OCI-LY1 (cell line): ENCODE data around the gene TM4SF4.

Source experiments
- H2AFZ ChIP-seq: fragments of 200-600 bp; sonication (generic), shearing (Covaris generic); 2 replicates; pipeline ENCODE4 v1.6.0; 2014; ENCODE audit warnings: antibody characterized with exemption, mild to moderate bottlenecking, low read length
- H3F3A ChIP-seq: fragments of 200-600 bp; sonication (generic), shearing (Covaris generic); 2 replicates; pipeline ENCODE4 v1.6.0; 2014; ENCODE audit warnings: mild to moderate bottlenecking, antibody characterized with exemption, low read length, moderate library complexity; ENCODE audit not compliant: insufficient read depth
- H3K27ac ChIP-seq: fragments of 200-600 bp; sonication (generic); 2 replicates; pipeline ENCODE4 v1.5.1; 2014; ENCODE audit warnings: low read length, mixed run types, mild to moderate bottlenecking, low read depth; ENCODE audit not compliant: poor library complexity, severe bottlenecking
- H3K27me3 ChIP-seq: fragments of 200-600 bp; sonication (generic); 2 replicates; pipeline ENCODE4 v1.6.0; 2014; ENCODE audit warnings: antibody characterized with exemption, mild to moderate bottlenecking, low read length, moderate library complexity; ENCODE audit not compliant: insufficient read depth
- H3K36me3 ChIP-seq: fragments of 200-600 bp; sonication (generic); 2 replicates; pipeline ENCODE4 v1.6.1; 2014; ENCODE audit warnings: mild to moderate bottlenecking, antibody characterized with exemption, low read length, moderate library complexity, mixed read lengths; ENCODE audit not compliant: insufficient read depth
- H3K4me1 ChIP-seq: fragments of 200-600 bp; sonication (generic); 2 replicates; pipeline ENCODE4 v1.5.1; 2014; ENCODE audit warnings: mild to moderate bottlenecking, low read length, moderate library complexity; ENCODE audit not compliant: insufficient read depth, severe bottlenecking
- H3K4me2 ChIP-seq: fragments of 200-600 bp; sonication (generic), shearing (Covaris generic); 2 replicates; pipeline ENCODE4 v1.6.1; 2014; ENCODE audit warnings: low read length
- H3K4me3 ChIP-seq: fragments of 200-600 bp; sonication (generic); 2 replicates; pipeline ENCODE4 v1.5.1; 2014; ENCODE audit warnings: low read length, low read depth, mild to moderate bottlenecking, mixed read lengths; ENCODE audit not compliant: poor library complexity, severe bottlenecking
- H3K79me2 ChIP-seq: fragments of 200-600 bp; shearing (Covaris generic); 2 replicates; pipeline ENCODE4 v1.6.1; 2016; ENCODE audit warnings: mixed run types, low read length, mixed read lengths; ENCODE audit not compliant: insufficient read depth
- H3K9ac ChIP-seq: fragments of 200-600 bp; sonication (generic), shearing (Covaris generic); 2 replicates; pipeline ENCODE4 v1.6.1; 2014; ENCODE audit warnings: mild to moderate bottlenecking, low read length, mixed read lengths
- H3K9me2 ChIP-seq: fragments of 200-600 bp; sonication (generic), shearing (Covaris generic); 2 replicates; pipeline ENCODE4 v1.6.1; 2014; ENCODE audit warnings: low read depth, mild to moderate bottlenecking, low read length, mixed read lengths
- H3K9me3 ChIP-seq: fragments of 200-600 bp; shearing (Covaris generic); 2 replicates; pipeline ENCODE4 v1.6.1; 2014; ENCODE audit warnings: low read length, mixed read lengths
- H4K20me1 ChIP-seq: fragments of 200-600 bp; sonication (generic), shearing (Covaris generic); 2 replicates; pipeline ENCODE4 v1.6.0; 2016; ENCODE audit warnings: mild to moderate bottlenecking, low read length; ENCODE audit not compliant: insufficient read depth
- EZH2 ChIP-seq: fragments of 200-600 bp; sonication (generic), shearing (Covaris generic); IDR thresholded peaks from 2 replicates; pipeline ENCODE4 v1.8.0; 2017; ENCODE audit warnings: borderline replicate concordance, mixed run types, mild to moderate bottlenecking, antibody characterized with exemption, low read length, moderate library complexity, mixed read lengths
- TF ChIP-seq, protein P1 (sequence below): fragments of 200-600 bp; sonication (generic), shearing (Covaris generic); IDR thresholded peaks from 2 replicates; pipeline ENCODE4 v1.5.1; 2017; ENCODE audit warnings: mild to moderate bottlenecking, antibody characterized with exemption, low read length, moderate library complexity, mixed read lengths

The TM4SF4 gene

DNA sequence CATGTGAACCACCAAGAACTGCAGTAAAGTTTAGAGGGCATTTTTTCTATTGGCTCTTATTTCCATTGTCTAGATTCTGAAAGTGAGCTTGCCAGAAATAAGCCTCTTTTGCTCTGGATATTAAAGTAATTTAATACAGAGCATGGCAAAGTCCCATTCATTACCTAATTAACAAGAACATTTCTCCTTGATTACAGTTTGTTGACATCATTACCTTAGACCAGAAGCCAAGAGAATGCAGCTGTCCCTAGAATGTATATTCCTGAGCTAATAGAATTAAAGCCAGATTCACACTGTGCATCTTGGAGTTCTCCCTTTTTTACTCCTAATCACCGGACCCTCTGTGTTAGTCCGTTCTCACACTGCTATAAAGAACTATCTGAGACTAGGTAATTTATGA lies 46.4 kb upstream of the TM4SF4 start:
- no peak overlapping the region for H3K4me3 ChIP-seq
- no peaks in the 10 kb centered on the region for H4K20me1 ChIP-seq
- no peaks in the 10 kb centered on the region for H3K79me2 ChIP-seq
- no peak overlapping the region for H3K27ac ChIP-seq
- no peak overlapping the region for H2AFZ ChIP-seq
- H3K4me1 ChIP-seq, result no peaks in the 10 kb centered on the region
- TF ChIP-seq, protein P1, sequence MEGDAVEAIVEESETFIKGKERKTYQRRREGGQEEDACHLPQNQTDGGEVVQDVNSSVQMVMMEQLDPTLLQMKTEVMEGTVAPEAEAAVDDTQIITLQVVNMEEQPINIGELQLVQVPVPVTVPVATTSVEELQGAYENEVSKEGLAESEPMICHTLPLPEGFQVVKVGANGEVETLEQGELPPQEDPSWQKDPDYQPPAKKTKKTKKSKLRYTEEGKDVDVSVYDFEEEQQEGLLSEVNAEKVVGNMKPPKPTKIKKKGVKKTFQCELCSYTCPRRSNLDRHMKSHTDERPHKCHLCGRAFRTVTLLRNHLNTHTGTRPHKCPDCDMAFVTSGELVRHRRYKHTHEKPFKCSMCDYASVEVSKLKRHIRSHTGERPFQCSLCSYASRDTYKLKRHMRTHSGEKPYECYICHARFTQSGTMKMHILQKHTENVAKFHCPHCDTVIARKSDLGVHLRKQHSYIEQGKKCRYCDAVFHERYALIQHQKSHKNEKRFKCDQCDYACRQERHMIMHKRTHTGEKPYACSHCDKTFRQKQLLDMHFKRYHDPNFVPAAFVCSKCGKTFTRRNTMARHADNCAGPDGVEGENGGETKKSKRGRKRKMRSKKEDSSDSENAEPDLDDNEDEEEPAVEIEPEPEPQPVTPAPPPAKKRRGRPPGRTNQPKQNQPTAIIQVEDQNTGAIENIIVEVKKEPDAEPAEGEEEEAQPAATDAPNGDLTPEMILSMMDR, result no peak
- TF ChIP-seq EZH2, result no peak
- H3K4me2 ChIP-seq, result no peak overlapping the region
- H3K36me3 ChIP-seq, result no peaks in the 10 kb centered on the region
- H3K27me3 ChIP-seq, result peaks cover 7% of the 10 kb centered on the region; the same call in 1 of the 2 replicates
- H3K9ac ChIP-seq, result no peak overlapping the region
- no peaks in the 10 kb centered on the region for H3F3A ChIP-seq
- no peaks in the 10 kb centered on the region for H3K9me3 ChIP-seq
- no peaks in the 10 kb centered on the region for H3K9me2 ChIP-seq

DNA sequence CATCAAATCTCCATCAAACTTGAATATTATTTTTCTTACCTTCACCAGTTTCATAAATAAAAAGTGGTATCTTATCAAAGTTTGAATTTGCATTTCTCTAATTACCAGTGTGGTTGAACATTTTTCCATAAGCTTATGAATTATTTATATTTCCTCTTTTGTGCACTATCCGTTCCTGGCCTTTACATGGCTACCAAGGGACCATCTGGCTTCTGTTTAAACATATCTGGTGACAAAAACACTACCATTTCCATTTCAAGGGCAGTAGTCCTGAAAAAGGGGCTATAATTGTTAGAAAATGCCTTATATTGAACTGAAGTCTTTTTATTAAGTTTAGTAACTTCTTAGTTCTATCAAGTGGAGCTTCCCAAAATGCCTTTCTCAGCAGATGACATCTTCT lies 44.3 kb upstream of the TM4SF4 start:
- Histone ChIP-seq H3K4me3 (no peak overlapping the region), H3F3A (no peaks in the 10 kb centered on the region), H3K27ac (no peak overlapping the region), H4K20me1 (no peaks in the 10 kb centered on the region), H3K9me2 (no peaks in the 10 kb centered on the region), H3K4me2 (no peak overlapping the region), H3K9ac (no peak overlapping the region), H3K27me3 (peaks cover 7% of the 10 kb centered on the region; the same call in 1 of the 2 replicates), H2AFZ (no peak overlapping the region), H3K36me3 (no peaks in the 10 kb centered on the region), H3K4me1 (no peaks in the 10 kb centered on the region), H3K79me2 (no peaks in the 10 kb centered on the region), H3K9me3 (no peaks in the 10 kb centered on the region)
- no peak for TF ChIP-seq EZH2
- TF ChIP-seq, protein P1, result no peak

DNA sequence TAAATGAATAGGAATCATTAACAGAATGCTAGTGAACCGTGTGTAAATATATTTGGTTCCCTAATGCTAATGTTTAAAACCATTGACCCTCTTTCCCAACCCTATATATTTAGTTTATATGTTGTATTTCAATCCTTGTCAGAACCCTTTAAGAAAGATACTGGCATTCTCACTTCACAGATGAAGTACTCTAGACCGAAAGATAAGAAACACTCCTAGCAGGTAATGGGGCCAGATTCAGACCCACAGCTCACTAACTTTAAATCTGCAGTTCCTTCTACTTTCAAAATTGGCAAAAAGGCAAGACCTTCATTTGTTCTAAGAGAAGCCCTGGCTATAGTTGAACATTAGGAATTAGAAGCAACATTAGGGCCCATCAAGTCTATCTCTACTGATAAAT lies 42.3 kb upstream of the TM4SF4 start:
- H3K27me3 ChIP-seq, result peaks cover 7% of the 10 kb centered on the region; the same call in 1 of the 2 replicates
- H3K27ac ChIP-seq, result no peak overlapping the region
- TF ChIP-seq, protein P1, result no peak
- TF ChIP-seq EZH2, result no peak
- no peaks in the 10 kb centered on the region for H4K20me1 ChIP-seq
- no peak overlapping the region for H3K4me3 ChIP-seq
- no peaks in the 10 kb centered on the region for H3K9me2 ChIP-seq
- H3F3A ChIP-seq, result no peaks in the 10 kb centered on the region
- no peak overlapping the region for H3K4me2 ChIP-seq
- H3K4me1 ChIP-seq, result no peaks in the 10 kb centered on the region
- H2AFZ ChIP-seq, result no peak overlapping the region
- no peaks in the 10 kb centered on the region for H3K9me3 ChIP-seq
- no peak overlapping the region for H3K9ac ChIP-seq
- no peaks in the 10 kb centered on the region for H3K79me2 ChIP-seq
- H3K36me3 ChIP-seq, result no peaks in the 10 kb centered on the region
